PFSK-1 (cell line): ENCODE measurements around the gene GTF2A1.

ENCODE experiments used
- FOXP2 ChIP-seq: optimal IDR thresholded peaks from 2 replicates; pipeline ENCODE3; 2011; ENCODE audit warnings: borderline replicate concordance, control low read depth, inconsistent platforms; ENCODE audit not compliant: insufficient read depth; ENCODE audit errors: extremely low read length, extremely low read depth
- POLR2AphosphoS5 ChIP-seq: IDR thresholded peaks from 2 replicates; pipeline ENCODE4 v1.6.1; 2012; ENCODE audit warnings: low read depth, mild to moderate bottlenecking, control low read depth, low read length, moderate library complexity
- REST ChIP-seq, 2 experiments: IDR thresholded peaks; 2 replicates each; pipeline versions ENCODE4 v1.6.1 to v1.8.0; 2011 to 2012; ENCODE audit warnings: low read depth in 2 of 2, low read length in 2 of 2, control low read depth in 1 of 2, inconsistent platforms in 1 of 2, mild to moderate bottlenecking in 1 of 2, moderate library complexity in 1 of 2; ENCODE audit not compliant: insufficient read depth in 1 of 2
- SIN3A ChIP-seq: IDR thresholded peaks from 2 replicates; pipeline ENCODE4 v1.6.1; 2012; ENCODE audit warnings: mild to moderate bottlenecking, low read length, moderate library complexity, borderline replicate concordance; ENCODE audit not compliant: insufficient read depth
- TAF1 ChIP-seq: IDR thresholded peaks from 2 replicates; pipeline ENCODE4 v1.6.1; 2012; ENCODE audit warnings: low read length, control low read depth, borderline replicate concordance; ENCODE audit not compliant: insufficient read depth

The GTF2A1 gene

GRCh38 chr14:81125536-81125935 lies 95.2 kb downstream of the GTF2A1 start:
- no peak for TF ChIP-seq SIN3A
- TF ChIP-seq POLR2AphosphoS5 = no peak
- TF ChIP-seq TAF1 = no peak
- no peak for TF ChIP-seq REST (IDR thresholded peaks at IDR 0.05; ENCODE audit: insufficient read depth in 1 of 2, low read depth in 2 of 2, low read length in 2 of 2)
- TF ChIP-seq FOXP2 = no peak
